ENCODE data around the gene TTLL5. TPM values are rescaled to one million over a fixed set of nuclear protein-coding genes. Genes with fewer than 3 reads are reported as not detected.

The TTLL5 gene
- total and polyA plus RNA-seq, 9 of the 15 experiments (the other 6 are each of a cell fraction or from before 2014, with no cell fraction given): 4.1 to 18.9 (median 12.6) TPM

GRCh38 chr14:75999511-76000190 lies 338.6 kb downstream of the TTLL5 start:
- no peaks in the 10 kb centered on the region for H3K4me1 ChIP-seq (replicated peaks in 1 of 2; ENCODE audit: control insufficient read depth in 2 of 2, insufficient read depth in 2 of 2, low read length in 2 of 2)
- DNase-seq (ENCODE audit: extremely low read depth in 1 of 4, low spot score in 3 of 4) (no peak), FAIRE-seq (no peak), ATAC-seq (no peak)
- H3K36me3 ChIP-seq (ENCODE audit: control insufficient read depth, insufficient read depth, low read length): no peaks in the 10 kb centered on the region
- H2AFZ ChIP-seq (ENCODE audit: low read depth, low read length): no peak overlapping the region
- H4K20me1 ChIP-seq (replicated peaks; ENCODE audit: control insufficient read depth, insufficient read depth, low read length): no peaks in the 10 kb centered on the region
- BruUV-seq (replicated peaks): no TSS peak
- ChIA-PET POLR2A (no interaction called here), CTCF (ENCODE audit: low intra/inter-chr PET ratio) (no interaction called here)
- WGBS (ENCODE audit: insufficient coverage, low coverage, missing lambda C conversion rate): 40% methylated on average over 4 of the region's 6 CpGs
- H3K4me2 ChIP-seq (ENCODE audit: insufficient read depth, low read length): no peak overlapping the region
- no peak overlapping the region for H3K9ac ChIP-seq (ENCODE audit: insufficient read depth in 1 of 2, low read depth in 2 of 2, low read length in 2 of 2)
- TF ChIP-seq TBL1XR1 (IDR thresholded peaks at IDR 0.05; ENCODE audit: low read length in 2 of 2): no peak
- TF ChIP-seq, protein P1, sequence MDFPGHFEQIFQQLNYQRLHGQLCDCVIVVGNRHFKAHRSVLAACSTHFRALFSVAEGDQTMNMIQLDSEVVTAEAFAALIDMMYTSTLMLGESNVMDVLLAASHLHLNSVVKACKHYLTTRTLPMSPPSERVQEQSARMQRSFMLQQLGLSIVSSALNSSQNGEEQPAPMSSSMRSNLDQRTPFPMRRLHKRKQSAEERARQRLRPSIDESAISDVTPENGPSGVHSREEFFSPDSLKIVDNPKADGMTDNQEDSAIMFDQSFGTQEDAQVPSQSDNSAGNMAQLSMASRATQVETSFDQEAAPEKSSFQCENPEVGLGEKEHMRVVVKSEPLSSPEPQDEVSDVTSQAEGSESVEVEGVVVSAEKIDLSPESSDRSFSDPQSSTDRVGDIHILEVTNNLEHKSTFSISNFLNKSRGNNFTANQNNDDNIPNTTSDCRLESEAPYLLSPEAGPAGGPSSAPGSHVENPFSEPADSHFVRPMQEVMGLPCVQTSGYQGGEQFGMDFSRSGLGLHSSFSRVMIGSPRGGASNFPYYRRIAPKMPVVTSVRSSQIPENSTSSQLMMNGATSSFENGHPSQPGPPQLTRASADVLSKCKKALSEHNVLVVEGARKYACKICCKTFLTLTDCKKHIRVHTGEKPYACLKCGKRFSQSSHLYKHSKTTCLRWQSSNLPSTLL (IDR thresholded peaks at IDR 0.05): no peak
- no peak for TF ChIP-seq ZNF584 (CRISPR knock-in tag; IDR thresholded peaks at IDR 0.05; ENCODE audit: low read depth)
- TF ChIP-seq NR1H2 (CRISPR knock-in tag; IDR thresholded peaks at IDR 0.05): no peak
- H3K27me3 ChIP-seq (ENCODE audit: control insufficient read depth in 2 of 2, insufficient read depth in 2 of 2, low read length in 2 of 2): no peaks in the 10 kb centered on the region
- in situ Hi-C loops (cut with MboI) (no loop called here), intact Hi-C loops (cut with micrococcal nuclease) (no loop called here)
- no peaks in the 10 kb centered on the region for H3K9me1 ChIP-seq (ENCODE audit: control insufficient read depth, insufficient read depth, low read length)
- H3K4me3 ChIP-seq: no peak overlapping the region
- H3K9me3 ChIP-seq (replicated peaks; ENCODE audit: control insufficient read depth, insufficient read depth, low read depth, low read length): no peaks in the 10 kb centered on the region
- no peaks in the 10 kb centered on the region for H3K79me2 ChIP-seq (ENCODE audit: control insufficient read depth, insufficient read depth, low read length)
- no peak overlapping the region for H3K27ac ChIP-seq (ENCODE audit: extremely low read depth, low read depth, low read length)
